Thyroid gland (tissue), 4 donors: Measurements from ENCODE around the gene DCAF11. TPM values are rescaled to one million over a fixed set of nuclear protein-coding genes. Genes with fewer than 3 reads are reported as not detected.

Source experiments
- DNase-seq, 2 donors: peaks; one replicate each; pipeline ENCODE4 v3.0.0-alpha.2; 2019
- H3K27ac ChIP-seq, 3 donors: fragments of 200-600 bp; sonication (generic); 1 replicate in 2 of 3; 2 replicates in 1 of 3; pipeline ENCODE4 v1.5.1; 2016 to 2019; ENCODE audit warnings: mild to moderate bottlenecking in 1 of 3, moderate library complexity in 1 of 3
- H3K27me3 ChIP-seq: fragments of 200-600 bp; sonication (generic); one replicate; pipeline ENCODE4 v1.5.1; 2019
- H3K36me3 ChIP-seq, 2 donors: fragments of 200-600 bp; sonication (generic); one replicate each; pipeline ENCODE4 v1.5.1; 2016 to 2019
- H3K4me1 ChIP-seq, 2 donors: fragments of 200-600 bp; sonication (generic); one replicate each; pipeline ENCODE4 v1.5.1; 2017 to 2019
- H3K4me3 ChIP-seq, 3 donors: fragments of 200-600 bp; sonication (generic); replicated peaks in 1 of 3; 1 replicate in 2 of 3; 2 replicates in 1 of 3; pipeline ENCODE4 v1.5.1; 2016; ENCODE audit warnings: mild to moderate bottlenecking in 1 of 3
- H3K9me3 ChIP-seq: fragments of 200-600 bp; sonication (generic); one replicate; pipeline ENCODE4 v1.5.1; 2017
- POLR2A ChIP-seq, 2 donors: fragments of 450-650 bp; IDR thresholded peaks; one replicate each; pipeline ENCODE4 v1.6.1; 2017; ENCODE audit warnings: antibody characterized with exemption in 2 of 2, mild to moderate bottlenecking in 2 of 2, moderate library complexity in 1 of 2
- WGBS, 2 donors: methylation state at CpG; one replicate each; pipeline ENCODE4 v1.1.5; 2017; 5-methylcytosine and 5-hydroxymethylcytosine counted together
- intact Hi-C: fragments of 100-400 bp; cut with DNase I; formaldehyde crosslinking; loops from one replicate; pipeline ENCODE4 v1.15.1; 2023
- total RNA-seq, 4 donors: library from RNA; depleted of rRNA; stranded (reverse); fragments of >200 nt; gene quantifications; one replicate each; pipeline ENCODE4 v1.2.3, GENCODE V29; 2016
- TF ChIP-seq, protein P1 (sequence below), 6 experiments: fragments of 200-600 bp in 3 of 6; fragments of 450-650 bp in 3 of 6; sonication (generic) in 3 of 6; IDR thresholded peaks; one replicate each; pipeline ENCODE4 v1.5.1; 2016 to 2019; ENCODE audit warnings: antibody characterized with exemption in 6 of 6, mild to moderate bottlenecking in 2 of 6, inconsistent platforms in 1 of 6, moderate library complexity in 1 of 6

DCAF11 gene
- total RNA-seq, 4 donors from 2014 or later: 90.6 to 155 (median 132) TPM

DNA sequence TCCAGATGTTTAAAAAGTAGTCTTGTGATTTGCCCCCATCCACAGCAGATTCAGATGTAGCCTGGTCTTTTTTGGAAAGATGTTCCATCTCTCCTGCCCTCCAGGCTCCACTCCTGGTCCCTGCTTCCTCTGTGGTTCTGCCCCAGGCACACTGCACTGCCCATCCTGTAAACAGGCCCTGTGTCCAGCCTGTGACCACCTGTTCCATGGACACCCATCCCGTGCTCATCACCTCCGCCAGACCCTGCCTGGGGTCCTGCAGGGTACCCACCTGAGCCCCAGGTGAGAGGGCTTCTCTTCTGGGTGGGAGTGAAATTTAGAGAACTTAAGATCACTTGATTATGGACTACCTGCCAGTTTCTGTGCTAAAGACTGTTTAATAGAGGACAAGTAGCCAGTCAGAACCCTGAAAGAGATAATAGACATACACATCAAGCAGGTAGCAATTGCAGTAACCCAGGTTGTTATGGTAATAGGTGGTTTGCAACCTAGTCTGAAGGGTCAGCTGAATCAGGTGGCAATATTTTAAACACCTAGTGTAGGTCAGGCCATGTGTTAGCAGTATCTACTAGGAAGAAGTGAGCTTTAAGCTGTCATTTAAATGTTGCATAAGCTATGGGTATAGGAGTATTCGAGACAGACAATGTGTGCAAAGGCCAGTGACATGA, 34.9 kb downstream of the DCAF11 start:
- DNase-seq: no peak
- intact Hi-C loops: no loop called here
- Histone ChIP-seq H3K27ac (no peak overlapping the region), H3K4me3 (no peak overlapping the region), H3K4me1 (peaks cover 17 to 18% of the 10 kb centered on the region in 2 donors), H3K9me3 (no peaks in the 10 kb centered on the region), H3K27me3 (no peaks in the 10 kb centered on the region), H3K36me3 (peaks cover 26% of the 10 kb centered on the region in 2 donors)
- TF ChIP-seq, protein P1, sequence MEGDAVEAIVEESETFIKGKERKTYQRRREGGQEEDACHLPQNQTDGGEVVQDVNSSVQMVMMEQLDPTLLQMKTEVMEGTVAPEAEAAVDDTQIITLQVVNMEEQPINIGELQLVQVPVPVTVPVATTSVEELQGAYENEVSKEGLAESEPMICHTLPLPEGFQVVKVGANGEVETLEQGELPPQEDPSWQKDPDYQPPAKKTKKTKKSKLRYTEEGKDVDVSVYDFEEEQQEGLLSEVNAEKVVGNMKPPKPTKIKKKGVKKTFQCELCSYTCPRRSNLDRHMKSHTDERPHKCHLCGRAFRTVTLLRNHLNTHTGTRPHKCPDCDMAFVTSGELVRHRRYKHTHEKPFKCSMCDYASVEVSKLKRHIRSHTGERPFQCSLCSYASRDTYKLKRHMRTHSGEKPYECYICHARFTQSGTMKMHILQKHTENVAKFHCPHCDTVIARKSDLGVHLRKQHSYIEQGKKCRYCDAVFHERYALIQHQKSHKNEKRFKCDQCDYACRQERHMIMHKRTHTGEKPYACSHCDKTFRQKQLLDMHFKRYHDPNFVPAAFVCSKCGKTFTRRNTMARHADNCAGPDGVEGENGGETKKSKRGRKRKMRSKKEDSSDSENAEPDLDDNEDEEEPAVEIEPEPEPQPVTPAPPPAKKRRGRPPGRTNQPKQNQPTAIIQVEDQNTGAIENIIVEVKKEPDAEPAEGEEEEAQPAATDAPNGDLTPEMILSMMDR (IDR thresholded peaks at IDR 0.05): no peak
- TF ChIP-seq POLR2A (IDR thresholded peaks at IDR 0.05): no peak
- WGBS, 2 donors: 96 to 98% methylated on average over 3 of the region's 3 CpGs

DNA sequence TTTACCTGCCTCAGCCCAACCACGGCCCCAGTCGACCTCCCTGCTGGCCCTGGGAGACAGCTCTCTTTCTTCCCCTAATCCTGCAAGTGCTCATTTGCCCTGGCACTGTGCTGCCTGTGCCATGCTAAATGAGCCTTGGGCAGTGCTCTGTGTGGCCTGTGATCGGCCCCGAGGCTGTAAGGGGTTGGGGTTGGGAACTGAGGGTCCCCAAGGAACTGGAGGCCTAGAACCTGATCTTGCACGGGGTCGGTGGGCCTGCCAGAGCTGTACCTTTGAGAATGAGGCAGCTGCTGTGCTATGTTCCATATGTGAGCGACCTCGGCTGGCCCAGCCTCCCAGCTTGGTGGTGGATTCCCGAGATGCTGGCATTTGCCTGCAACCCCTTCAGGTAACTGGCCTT, 35.5 kb downstream of the DCAF11 start:
- H3K27ac ChIP-seq: no peak overlapping the region
- no peak overlapping the region for H3K4me3 ChIP-seq
- H3K27me3 ChIP-seq: no peaks in the 10 kb centered on the region
- TF ChIP-seq POLR2A (IDR thresholded peaks at IDR 0.05): no peak
- TF ChIP-seq, protein P1 (IDR thresholded peaks at IDR 0.05): no peak
- DNase-seq: no peak
- peaks cover 17 to 18% of the 10 kb centered on the region in 2 donors for H3K4me1 ChIP-seq
- WGBS, 2 donors: 86 to 98% methylated on average over 4 to 9 of the region's 9 CpGs
- no peaks in the 10 kb centered on the region for H3K9me3 ChIP-seq
- intact Hi-C loops: no loop called here
- H3K36me3 ChIP-seq: peaks cover 28 to 32% of the 10 kb centered on the region in 2 donors

DNA sequence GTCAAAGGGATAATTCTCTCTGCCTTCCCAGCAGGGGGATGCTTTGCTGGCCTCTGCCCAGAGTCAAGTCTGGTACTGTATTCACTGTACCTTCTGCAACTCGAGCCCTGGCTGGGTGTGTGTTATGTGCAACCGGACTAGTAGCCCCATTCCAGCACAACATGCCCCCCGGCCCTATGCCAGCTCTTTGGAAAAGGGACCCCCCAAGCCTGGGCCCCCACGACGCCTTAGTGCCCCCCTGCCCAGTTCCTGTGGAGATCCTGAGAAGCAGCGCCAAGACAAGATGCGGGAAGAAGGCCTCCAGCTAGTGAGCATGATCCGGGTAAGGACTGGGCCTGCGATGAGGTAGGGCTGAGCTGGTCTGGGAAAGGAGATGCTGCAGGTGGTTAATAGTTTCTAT, 36.0 kb downstream of the DCAF11 start:
- intact Hi-C loops: no loop called here
- DNase-seq: no peak
- no peak overlapping the region for H3K27ac ChIP-seq
- no peaks in the 10 kb centered on the region for H3K27me3 ChIP-seq
- H3K4me3 ChIP-seq: no peak overlapping the region
- no peak for TF ChIP-seq POLR2A (IDR thresholded peaks at IDR 0.05)
- TF ChIP-seq, protein P1 (IDR thresholded peaks at IDR 0.05): no peak
- no peaks in the 10 kb centered on the region for H3K9me3 ChIP-seq
- 96 to 97% methylated on average over 9 of the region's 9 CpGs for WGBS, 2 donors
- H3K4me1 ChIP-seq: peaks cover 13 to 15% of the 10 kb centered on the region in 2 donors
- peaks cover 33 to 37% of the 10 kb centered on the region in 2 donors for H3K36me3 ChIP-seq

DNA sequence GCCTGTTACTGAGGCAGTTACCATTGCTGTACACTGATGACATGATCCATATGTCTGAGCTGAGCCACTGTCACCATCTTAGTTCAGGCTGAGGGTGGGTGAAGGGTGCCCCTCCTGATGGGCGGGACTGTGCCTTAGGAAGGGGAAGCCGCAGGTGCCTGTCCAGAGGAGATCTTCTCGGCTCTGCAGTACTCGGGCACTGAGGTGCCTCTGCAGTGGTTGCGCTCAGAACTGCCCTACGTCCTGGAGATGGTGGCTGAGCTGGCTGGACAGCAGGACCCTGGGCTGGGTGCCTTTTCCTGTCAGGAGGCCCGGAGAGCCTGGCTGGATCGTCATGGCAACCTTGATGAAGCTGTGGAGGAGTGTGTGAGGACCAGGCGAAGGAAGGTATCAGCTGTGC, 36.4 kb downstream of the DCAF11 start:
- no peak for TF ChIP-seq POLR2A (IDR thresholded peaks at IDR 0.05)
- TF ChIP-seq, protein P1 (IDR thresholded peaks at IDR 0.05): no peak
- intact Hi-C loops: no loop called here
- 88 to 91% methylated on average over 9 of the region's 9 CpGs for WGBS, 2 donors

DNA sequence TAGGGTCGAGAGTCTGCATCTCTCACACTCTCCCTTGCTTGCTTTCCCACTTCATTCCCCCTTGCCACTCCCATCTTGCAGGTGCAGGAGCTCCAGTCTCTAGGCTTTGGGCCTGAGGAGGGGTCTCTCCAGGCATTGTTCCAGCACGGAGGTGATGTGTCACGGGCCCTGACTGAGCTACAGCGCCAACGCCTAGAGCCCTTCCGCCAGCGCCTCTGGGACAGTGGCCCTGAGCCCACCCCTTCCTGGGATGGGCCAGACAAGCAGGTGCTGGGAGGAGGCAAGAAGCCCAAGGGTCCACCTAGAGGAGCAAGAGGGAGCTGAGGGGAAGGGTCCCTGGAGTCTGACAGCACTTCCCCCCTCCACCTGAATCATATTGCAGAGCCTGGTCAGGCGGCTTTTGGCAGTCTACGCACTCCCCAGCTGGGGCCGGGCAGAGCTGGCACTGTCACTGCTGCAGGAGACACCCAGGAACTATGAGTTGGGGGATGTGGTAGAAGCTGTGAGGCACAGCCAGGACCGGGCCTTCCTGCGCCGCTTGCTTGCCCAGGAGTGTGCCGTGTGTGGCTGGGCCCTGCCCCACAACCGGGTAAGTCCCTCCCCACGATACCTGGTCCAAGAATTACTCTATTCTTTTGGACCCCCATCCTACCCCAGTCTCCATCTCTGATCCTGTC, 37.0 kb downstream of the DCAF11 start:
- no peak for DNase-seq
- WGBS, 2 donors: 95 to 97% methylated on average over 16 of the region's 16 CpGs
- Histone ChIP-seq H3K27me3 (no peaks in the 10 kb centered on the region), H3K36me3 (peaks cover 38 to 47% of the 10 kb centered on the region in 2 donors), H3K27ac (no peak overlapping the region), H3K4me1 (peaks cover 8% of the 10 kb centered on the region in 2 donors), H3K9me3 (no peaks in the 10 kb centered on the region), H3K4me3 (no peak overlapping the region)
- intact Hi-C loops: no loop called here
- no peak for TF ChIP-seq POLR2A (IDR thresholded peaks at IDR 0.05)
- TF ChIP-seq, protein P1 (IDR thresholded peaks at IDR 0.05): no peak

More for the DNA sequence above, 36.4 kb downstream of the DCAF11 start:
- peaks cover 35 to 42% of the 10 kb centered on the region in 2 donors for H3K36me3 ChIP-seq
- H3K27me3 ChIP-seq: no peaks in the 10 kb centered on the region
- DNase-seq: no peak
- H3K4me3 ChIP-seq: no peak overlapping the region
- H3K4me1 ChIP-seq: peaks cover 9 to 11% of the 10 kb centered on the region in 2 donors
- H3K9me3 ChIP-seq: no peaks in the 10 kb centered on the region
- H3K27ac ChIP-seq: no peak overlapping the region
